Astrocyte (in vitro differentiated cells and primary cell): ENCODE results near the gene ST3GAL4.

Experiments
- EZH2 ChIP-seq: IDR thresholded peaks from 2 replicates; pipeline ENCODE4 v1.6.1; 2012; ENCODE audit warnings: mild to moderate bottlenecking, low read length, inconsistent platforms; ENCODE audit not compliant: insufficient read depth
- TF ChIP-seq, protein P1 (sequence below): IDR thresholded peaks from 2 replicates; pipeline ENCODE4 v1.5.1; 2011; ENCODE audit warnings: low read depth, mild to moderate bottlenecking, inconsistent platforms, low read length, moderate library complexity; ENCODE audit not compliant: insufficient read depth

DNA sequence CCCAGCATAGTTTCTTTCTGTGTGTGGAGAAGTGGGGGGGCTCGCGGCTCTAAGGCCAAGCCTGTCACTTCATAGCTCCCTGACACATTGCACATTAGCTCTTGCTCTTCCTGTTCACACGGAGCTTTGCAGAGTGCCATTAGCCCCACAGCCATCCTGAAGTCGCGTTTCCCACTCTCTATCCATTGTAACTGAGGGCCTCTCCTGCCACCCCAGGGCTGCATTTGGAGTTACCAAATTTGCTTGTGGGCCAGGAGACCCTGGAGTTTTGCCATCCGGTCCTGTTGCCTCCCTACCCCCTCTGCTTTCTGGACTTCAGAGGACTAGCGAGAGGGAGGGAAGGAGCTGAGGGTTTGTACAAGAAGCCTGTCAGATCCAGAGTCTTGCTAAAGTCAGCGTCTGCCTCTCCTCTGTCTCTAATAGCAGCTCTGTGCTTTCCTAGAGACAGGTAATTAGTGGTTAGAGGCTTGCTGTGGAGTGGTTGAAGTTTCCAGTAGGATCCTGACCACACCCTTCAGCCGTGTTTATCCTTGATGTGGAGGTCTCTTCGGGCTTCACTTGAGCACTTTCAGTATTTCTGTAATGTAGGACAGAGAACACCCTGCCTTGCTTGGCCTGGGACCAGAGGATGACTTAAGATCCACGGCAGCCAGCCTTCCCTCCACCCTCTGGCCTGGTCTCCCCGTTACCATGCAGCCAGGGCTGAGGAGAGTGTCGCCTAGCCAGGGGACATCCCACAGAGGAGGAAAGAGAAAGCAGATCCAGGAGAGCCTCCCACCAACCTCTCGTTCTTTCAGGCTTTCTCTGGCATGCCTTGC, 37.5 kb upstream of the ST3GAL4 start:
- TF ChIP-seq, protein P1, sequence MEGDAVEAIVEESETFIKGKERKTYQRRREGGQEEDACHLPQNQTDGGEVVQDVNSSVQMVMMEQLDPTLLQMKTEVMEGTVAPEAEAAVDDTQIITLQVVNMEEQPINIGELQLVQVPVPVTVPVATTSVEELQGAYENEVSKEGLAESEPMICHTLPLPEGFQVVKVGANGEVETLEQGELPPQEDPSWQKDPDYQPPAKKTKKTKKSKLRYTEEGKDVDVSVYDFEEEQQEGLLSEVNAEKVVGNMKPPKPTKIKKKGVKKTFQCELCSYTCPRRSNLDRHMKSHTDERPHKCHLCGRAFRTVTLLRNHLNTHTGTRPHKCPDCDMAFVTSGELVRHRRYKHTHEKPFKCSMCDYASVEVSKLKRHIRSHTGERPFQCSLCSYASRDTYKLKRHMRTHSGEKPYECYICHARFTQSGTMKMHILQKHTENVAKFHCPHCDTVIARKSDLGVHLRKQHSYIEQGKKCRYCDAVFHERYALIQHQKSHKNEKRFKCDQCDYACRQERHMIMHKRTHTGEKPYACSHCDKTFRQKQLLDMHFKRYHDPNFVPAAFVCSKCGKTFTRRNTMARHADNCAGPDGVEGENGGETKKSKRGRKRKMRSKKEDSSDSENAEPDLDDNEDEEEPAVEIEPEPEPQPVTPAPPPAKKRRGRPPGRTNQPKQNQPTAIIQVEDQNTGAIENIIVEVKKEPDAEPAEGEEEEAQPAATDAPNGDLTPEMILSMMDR: no peak
- no peak for TF ChIP-seq EZH2
